Lower leg skin (tissue), 3 donors: ENCODE measurements around the gene EYS.

Experiments used
- CTCF ChIP-seq, 3 donors: fragments of 450-650 bp; IDR thresholded peaks; one replicate each; pipeline ENCODE4 v1.5.1; 2016; ENCODE audit warnings: antibody characterized with exemption in 3 of 3, mild to moderate bottlenecking in 3 of 3, moderate library complexity in 2 of 3
- POLR2A ChIP-seq, 2 donors: fragments of 450-650 bp; IDR thresholded peaks; one replicate each; pipeline ENCODE4 v1.6.1; 2016 to 2017; ENCODE audit warnings: antibody characterized with exemption in 2 of 2, mild to moderate bottlenecking in 1 of 2, moderate library complexity in 1 of 2

GRCh38 chr6:64259372-64259771 lies 1447.7 kb downstream of the EYS start:
- TF ChIP-seq CTCF (IDR thresholded peaks at IDR 0.05) (no peak), POLR2A (IDR thresholded peaks at IDR 0.05) (no peak)
